ENCODE data around the gene CCDC69.

The CCDC69 gene

GRCh38 chr5:151214614-151215545 is 9.0 kb downstream of the CCDC69 start:
- Histone ChIP-seq H3K9me3 (ENCODE audit: control insufficient read depth in 5 of 5, low read length in 5 of 5) (no peaks in the 10 kb centered on the region), H3K27ac (ENCODE audit: low read depth, low read length) (peak overlapping the region; percentile 93), H3K9ac (ENCODE audit: low read length in 5 of 5) (peak overlapping the region; percentile 11 to 67 (median 43)), H3K4me1 (ENCODE audit: control insufficient read depth in 5 of 5, insufficient read depth in 5 of 5, low read length in 5 of 5) (peaks cover 22 to 77% (median 67%) of the 10 kb centered on the region in 5 donors), H3K27me3 (ENCODE audit: control insufficient read depth in 5 of 5, insufficient read depth in 4 of 5, low read length in 5 of 5) (no peaks in the 10 kb centered on the region), H3K36me3 (ENCODE audit: control insufficient read depth in 5 of 5, insufficient read depth in 5 of 5, low read length in 5 of 5) (peaks cover 0 to 15% (median 3%) of the 10 kb centered on the region in 5 donors), H3K4me3 (ENCODE audit: low read depth in 1 of 5, low read length in 5 of 5) (peak overlapping the region in 3 of 5 donors; percentile 17 to 33 (median 30))

DNA sequence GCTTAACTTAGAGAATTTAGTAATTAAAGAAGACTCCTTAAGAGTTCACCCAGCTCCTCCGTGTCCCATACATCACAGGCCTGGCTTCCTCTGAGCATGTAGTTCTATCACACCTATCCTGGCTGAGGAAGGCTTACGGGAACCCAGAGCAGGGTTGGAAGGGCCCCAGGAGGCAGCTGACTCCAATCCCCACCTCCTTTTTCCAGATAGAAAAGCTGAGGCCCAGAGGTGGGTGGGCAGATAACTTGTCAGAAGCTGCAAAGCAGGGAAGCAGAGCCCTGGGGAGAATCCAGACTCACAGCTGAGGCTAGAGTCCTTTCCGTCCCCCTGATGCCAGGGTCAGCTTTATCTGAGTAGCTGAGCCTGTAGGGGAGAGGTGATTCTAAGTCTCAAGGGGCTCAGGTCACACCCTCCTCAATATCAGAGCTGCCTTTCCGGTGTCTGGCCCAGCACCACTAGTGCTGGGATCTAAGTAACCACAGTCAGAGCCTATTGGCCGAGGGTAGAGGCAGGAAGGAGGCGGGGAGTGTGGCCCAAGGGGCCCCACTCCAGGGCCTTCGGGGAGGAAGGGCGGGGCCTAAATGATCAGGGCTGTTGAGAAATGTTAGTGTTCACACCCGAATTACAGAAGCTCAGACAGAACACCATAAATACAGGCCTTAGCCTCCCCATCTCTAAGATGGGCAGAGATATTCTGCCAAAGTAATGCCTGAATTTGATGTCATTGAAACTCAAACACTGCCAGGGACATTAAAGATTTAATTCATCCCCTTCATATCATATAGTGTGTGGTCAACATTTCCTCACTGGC is 9.9 kb downstream of the CCDC69 start:
- H3K27me3 ChIP-seq (ENCODE audit: control insufficient read depth in 5 of 5, insufficient read depth in 4 of 5, low read length in 5 of 5) = no peaks in the 10 kb centered on the region
- peaks cover 26 to 81% (median 70%) of the 10 kb centered on the region in 5 donors for H3K4me1 ChIP-seq (ENCODE audit: control insufficient read depth in 5 of 5, insufficient read depth in 5 of 5, low read length in 5 of 5)
- peak overlapping the region; percentile 38 to 71 (median 43) for H3K9ac ChIP-seq (ENCODE audit: low read length in 5 of 5)
- peaks cover 0 to 15% (median 3%) of the 10 kb centered on the region in 5 donors for H3K36me3 ChIP-seq (ENCODE audit: control insufficient read depth in 5 of 5, insufficient read depth in 5 of 5, low read length in 5 of 5)
- peak overlapping the region; percentile 93 for H3K27ac ChIP-seq (ENCODE audit: low read depth, low read length)
- no peaks in the 10 kb centered on the region for H3K9me3 ChIP-seq (ENCODE audit: control insufficient read depth in 5 of 5, low read length in 5 of 5)
- peak overlapping the region in 4 of 5 donors; percentile 17 to 33 (median 30) for H3K4me3 ChIP-seq (ENCODE audit: low read depth in 1 of 5, low read length in 5 of 5)

DNA sequence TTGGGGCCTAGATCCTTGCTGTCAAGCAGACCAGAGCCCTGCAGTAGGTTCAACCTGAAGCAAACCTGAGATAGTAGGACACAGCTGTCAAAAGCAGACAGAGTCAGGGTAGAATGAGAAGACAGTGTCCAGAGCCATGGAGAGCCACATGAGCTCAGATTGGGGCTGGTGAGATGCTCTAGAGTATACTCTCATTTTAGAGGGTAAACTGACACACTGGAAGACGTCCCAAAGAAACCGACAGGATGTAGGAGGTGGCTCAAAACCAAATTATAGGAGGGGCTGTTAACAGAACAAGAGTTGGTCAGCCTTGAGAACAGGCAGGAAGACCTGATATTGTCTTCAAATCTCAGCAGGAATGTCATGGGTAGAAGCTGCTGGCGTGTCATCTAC is 11.5 kb downstream of the CCDC69 start:
- Histone ChIP-seq H3K9ac (ENCODE audit: low read length in 5 of 5) (peak overlapping the region in 3 of 5 donors; percentile 0 to 56 (median 27)), H3K27me3 (ENCODE audit: control insufficient read depth in 5 of 5, insufficient read depth in 4 of 5, low read length in 5 of 5) (no peaks in the 10 kb centered on the region), H3K9me3 (ENCODE audit: control insufficient read depth in 5 of 5, low read length in 5 of 5) (no peaks in the 10 kb centered on the region), H3K36me3 (ENCODE audit: control insufficient read depth in 5 of 5, insufficient read depth in 5 of 5, low read length in 5 of 5) (peaks cover 0 to 15% (median 3%) of the 10 kb centered on the region in 5 donors), H3K27ac (ENCODE audit: low read depth, low read length) (peak overlapping the region; percentile 93), H3K4me3 (ENCODE audit: low read depth in 1 of 5, low read length in 5 of 5) (no peak overlapping the region), H3K4me1 (ENCODE audit: control insufficient read depth in 5 of 5, insufficient read depth in 5 of 5, low read length in 5 of 5) (peaks cover 28 to 80% (median 68%) of the 10 kb centered on the region in 5 donors)

DNA sequence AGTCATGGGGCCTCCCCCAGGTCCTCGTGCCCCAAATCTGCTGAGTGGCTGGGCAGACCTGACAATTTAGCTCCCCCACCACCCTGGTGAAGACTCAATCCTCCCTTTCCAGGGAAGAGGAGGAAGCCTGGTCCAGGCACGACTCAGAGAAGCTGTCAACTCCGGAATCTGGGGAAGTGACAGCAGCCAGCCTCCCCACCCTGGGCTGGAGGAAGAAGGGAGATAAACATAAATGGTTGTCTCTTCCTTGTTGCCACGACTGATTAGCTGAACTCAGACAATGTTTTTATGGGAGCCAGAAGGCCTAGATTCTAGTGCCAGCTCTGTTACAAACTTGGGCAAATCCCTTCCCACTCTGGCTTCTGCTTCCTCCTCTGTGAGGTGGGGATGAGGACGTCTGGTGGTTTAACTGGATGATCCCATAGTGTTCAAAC is 15.4 kb downstream of the CCDC69 start:
- Histone ChIP-seq H3K9me3 (ENCODE audit: control insufficient read depth in 5 of 5, low read length in 5 of 5) (no peaks in the 10 kb centered on the region), H3K4me1 (ENCODE audit: control insufficient read depth in 5 of 5, insufficient read depth in 5 of 5, low read length in 5 of 5) (peaks cover 13 to 48% (median 39%) of the 10 kb centered on the region in 5 donors), H3K27me3 (ENCODE audit: control insufficient read depth in 5 of 5, insufficient read depth in 4 of 5, low read length in 5 of 5) (no peaks in the 10 kb centered on the region), H3K27ac (ENCODE audit: low read depth, low read length) (peak overlapping the region; percentile 92), H3K4me3 (ENCODE audit: low read depth in 1 of 5, low read length in 5 of 5) (peak overlapping the region in 2 of 5 donors; percentile 17 to 19), H3K36me3 (ENCODE audit: control insufficient read depth in 5 of 5, insufficient read depth in 5 of 5, low read length in 5 of 5) (peaks cover 0 to 4% (median 0%) of the 10 kb centered on the region in 5 donors), H3K9ac (ENCODE audit: low read length in 5 of 5) (peak overlapping the region; percentile 7 to 72 (median 44))

- peaks cover 5 to 20% (median 12%) of the 10 kb centered on the region in 5 donors for H3K36me3 ChIP-seq (ENCODE audit: control insufficient read depth in 5 of 5, insufficient read depth in 5 of 5, low read length in 5 of 5)
- no peaks in the 10 kb centered on the region for H3K27me3 ChIP-seq (ENCODE audit: control insufficient read depth in 5 of 5, insufficient read depth in 4 of 5, low read length in 5 of 5)
- no peaks in the 10 kb centered on the region for H3K9me3 ChIP-seq (ENCODE audit: control insufficient read depth in 5 of 5, low read length in 5 of 5)
- no peak overlapping the region for H3K4me3 ChIP-seq (ENCODE audit: low read depth in 1 of 5, low read length in 5 of 5)
- H3K4me1 ChIP-seq (ENCODE audit: control insufficient read depth in 5 of 5, insufficient read depth in 5 of 5, low read length in 5 of 5) = peaks cover 9 to 31% (median 24%) of the 10 kb centered on the region in 5 donors
- no peak overlapping the region for H3K9ac ChIP-seq (ENCODE audit: low read length in 5 of 5)
- H3K27ac ChIP-seq (ENCODE audit: low read depth, low read length) = no peak overlapping the region
These were observed 18.5 kb downstream of the CCDC69 start for GRCh38 chr5:151205411-151205810.

GRCh38 chr5:151204051-151204450 is 19.8 kb downstream of the CCDC69 start:
- no peak overlapping the region for H3K9ac ChIP-seq (ENCODE audit: low read length in 5 of 5)
- H3K9me3 ChIP-seq (ENCODE audit: control insufficient read depth in 5 of 5, low read length in 5 of 5) = no peaks in the 10 kb centered on the region
- H3K4me1 ChIP-seq (ENCODE audit: control insufficient read depth in 5 of 5, insufficient read depth in 5 of 5, low read length in 5 of 5) = peaks cover 6 to 24% (median 17%) of the 10 kb centered on the region in 5 donors
- no peaks in the 10 kb centered on the region for H3K27me3 ChIP-seq (ENCODE audit: control insufficient read depth in 5 of 5, insufficient read depth in 4 of 5, low read length in 5 of 5)
- no peak overlapping the region for H3K4me3 ChIP-seq (ENCODE audit: low read depth in 1 of 5, low read length in 5 of 5)
- no peak overlapping the region for H3K27ac ChIP-seq (ENCODE audit: low read depth, low read length)
- H3K36me3 ChIP-seq (ENCODE audit: control insufficient read depth in 5 of 5, insufficient read depth in 5 of 5, low read length in 5 of 5) = peaks cover 6 to 33% (median 22%) of the 10 kb centered on the region in 5 donors

DNA sequence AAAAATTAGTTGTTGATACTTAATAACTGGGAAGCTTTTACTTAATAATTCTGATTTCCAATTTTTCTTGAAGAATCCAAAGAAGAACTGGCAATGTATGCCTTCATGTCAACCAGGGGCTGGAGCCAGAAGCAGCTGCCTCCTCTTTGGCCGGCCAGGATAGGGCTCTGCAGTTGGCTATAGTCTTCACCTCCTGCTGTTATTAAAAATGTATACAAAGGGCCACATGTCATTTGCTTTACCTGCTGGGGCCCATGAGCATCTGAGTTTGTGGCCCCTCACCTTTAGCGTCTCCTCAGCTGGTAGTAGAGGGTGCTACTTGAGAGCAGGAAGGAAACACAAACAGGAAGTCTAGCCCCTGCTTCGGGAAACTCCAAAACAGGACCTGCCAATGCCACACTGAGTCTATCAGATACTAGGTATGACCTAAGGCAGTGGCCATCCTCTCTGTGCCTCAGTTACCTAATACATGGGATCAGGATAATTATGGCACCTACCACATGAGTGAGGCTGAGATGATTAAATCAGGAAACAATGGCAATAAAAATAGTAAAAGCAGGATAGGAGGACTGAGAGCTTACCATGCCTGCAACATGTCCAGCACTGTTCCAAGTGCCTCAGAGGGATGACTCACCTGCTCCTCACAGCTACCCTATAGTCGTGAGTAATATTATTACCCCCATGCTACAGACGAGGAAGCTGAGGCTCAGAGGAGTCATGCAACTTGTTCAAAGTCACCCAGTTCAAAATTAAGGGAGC is 21.3 kb downstream of the CCDC69 start:
- Histone ChIP-seq H3K27me3 (ENCODE audit: control insufficient read depth in 5 of 5, insufficient read depth in 4 of 5, low read length in 5 of 5) (no peaks in the 10 kb centered on the region), H3K9ac (ENCODE audit: low read length in 5 of 5) (no peak overlapping the region), H3K27ac (ENCODE audit: low read depth, low read length) (no peak overlapping the region), H3K9me3 (ENCODE audit: control insufficient read depth in 5 of 5, low read length in 5 of 5) (no peaks in the 10 kb centered on the region), H3K4me1 (ENCODE audit: control insufficient read depth in 5 of 5, insufficient read depth in 5 of 5, low read length in 5 of 5) (peaks cover 0 to 9% (median 2%) of the 10 kb centered on the region in 5 donors), H3K36me3 (ENCODE audit: control insufficient read depth in 5 of 5, insufficient read depth in 5 of 5, low read length in 5 of 5) (peaks cover 11 to 40% (median 25%) of the 10 kb centered on the region in 5 donors), H3K4me3 (ENCODE audit: low read depth in 1 of 5, low read length in 5 of 5) (no peak overlapping the region)

DNA sequence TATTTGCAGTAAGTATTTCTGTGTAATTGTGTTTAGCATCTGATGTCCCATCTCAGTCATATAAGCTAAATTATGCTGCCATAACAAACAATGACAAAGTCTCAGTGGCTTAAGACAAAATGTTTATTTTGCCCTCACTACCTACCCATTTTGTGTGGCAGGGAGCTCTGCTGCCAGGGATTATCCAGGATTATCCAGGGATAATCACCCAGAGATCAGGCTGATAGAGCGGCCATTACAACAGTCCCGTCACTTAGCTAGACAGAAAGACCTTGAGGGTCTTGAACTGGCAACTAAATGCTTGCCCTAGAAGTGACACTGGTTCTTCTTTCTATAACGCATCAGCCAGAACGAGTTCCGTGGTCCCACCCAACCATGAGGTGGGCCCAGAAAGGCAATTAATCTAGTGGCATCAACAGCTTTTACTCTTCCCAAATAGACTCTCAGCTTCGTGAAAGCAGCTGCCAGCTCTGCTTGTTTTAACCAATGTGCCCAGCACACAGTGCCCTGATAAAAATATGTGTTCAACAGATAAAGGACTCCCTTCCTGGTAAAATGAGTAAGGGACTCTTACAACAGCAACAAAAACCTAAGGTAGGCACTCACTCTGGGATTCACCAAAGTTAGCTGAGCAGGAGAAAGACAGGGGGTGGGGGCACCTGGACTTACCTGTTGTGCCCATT is 22.8 kb downstream of the CCDC69 start:
- Histone ChIP-seq H3K4me3 (ENCODE audit: low read depth in 1 of 5, low read length in 5 of 5) (no peak overlapping the region), H3K27ac (ENCODE audit: low read depth, low read length) (no peak overlapping the region), H3K4me1 (ENCODE audit: control insufficient read depth in 5 of 5, insufficient read depth in 5 of 5, low read length in 5 of 5) (peaks cover 0 to 15% (median 10%) of the 10 kb centered on the region in 5 donors), H3K36me3 (ENCODE audit: control insufficient read depth in 5 of 5, insufficient read depth in 5 of 5, low read length in 5 of 5) (peaks cover 12 to 47% (median 32%) of the 10 kb centered on the region in 5 donors), H3K27me3 (ENCODE audit: control insufficient read depth in 5 of 5, insufficient read depth in 4 of 5, low read length in 5 of 5) (no peaks in the 10 kb centered on the region), H3K9me3 (ENCODE audit: control insufficient read depth in 5 of 5, low read length in 5 of 5) (no peaks in the 10 kb centered on the region), H3K9ac (ENCODE audit: low read length in 5 of 5) (no peak overlapping the region)
